Activated T-helper 2 cell treated with anti-CD3 and anti-CD28 coated beads, Interferon-gamma antibody, Interleukin-2, Interleukin-4, amounts not matched to agents 10 μg/mL and 5 μg/mL and 100 μg/mL, durations not matched to agents 14 hours and 24 hours and 36 hours (primary cell): Measurements from ENCODE around the gene SLC38A1. TPM values are rescaled to one million over a fixed set of nuclear protein-coding genes. Genes with fewer than 3 reads are reported as not detected.
"Not testable (repeated sequence)": the region's sequence is repeated elsewhere in the genome, so short reads cannot be mapped to it uniquely, and the experiment has no call there.

Experiments used
- DNase-seq: peaks from one replicate; pipeline ENCODE4 v3.0.0; 2021; ENCODE audit warnings: low spot score
- H3K27ac Mint-ChIP-seq: one replicate; pipeline ENCODE4 v1.8.0; 2021; ENCODE audit warnings: mixed read lengths
- H3K27me3 Mint-ChIP-seq: one replicate; pipeline ENCODE4 v1.8.0; 2021; ENCODE audit warnings: low read depth, mixed read lengths
- H3K36me3 Mint-ChIP-seq: one replicate; pipeline ENCODE4 v1.8.0; 2021; ENCODE audit warnings: low read depth, mixed read lengths
- H3K4me1 Mint-ChIP-seq: one replicate; pipeline ENCODE4 v1.8.0; 2021; ENCODE audit warnings: low read depth, mixed read lengths
- H3K4me3 Mint-ChIP-seq: one replicate; pipeline ENCODE4 v1.8.0; 2021; ENCODE audit warnings: low read depth, mild to moderate bottlenecking, moderate library complexity, mixed read lengths
- H3K9me3 Mint-ChIP-seq: one replicate; pipeline ENCODE4 v1.8.0; 2021; ENCODE audit warnings: mixed read lengths
- intact Hi-C: fragments of 100-400 bp; cut with micrococcal nuclease; formaldehyde crosslinking; loops from one replicate; pipeline ENCODE4 v1.15.1; 2023
- total RNA-seq: library from RNA; stranded (reverse); gene quantifications from 2 replicates; pipeline ENCODE4 v1.2.3, GENCODE V29; 2022

Gene SLC38A1
- total RNA-seq, 1 donor from 2014 or later: 152 TPM

DNA sequence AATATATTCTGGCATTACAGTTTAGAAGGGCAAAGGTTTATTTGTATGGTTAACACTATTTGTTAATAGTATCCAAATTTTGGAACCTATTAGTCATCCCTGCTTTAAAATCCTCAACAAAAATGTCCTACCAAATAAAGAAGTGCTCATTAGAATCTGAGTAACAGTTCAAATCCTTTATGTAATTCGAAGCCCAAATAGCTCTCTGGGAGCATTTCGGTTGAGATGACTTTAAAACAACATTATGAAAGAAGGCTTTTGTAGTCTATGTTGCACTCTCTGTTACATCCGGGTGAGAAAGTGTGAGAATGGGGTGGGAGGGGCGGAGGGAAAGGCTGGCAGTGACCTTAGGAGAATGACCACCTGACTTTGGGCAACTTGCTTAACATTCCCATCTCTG lies 59.7 kb downstream of the SLC38A1 start:
- Mint-ChIP-seq H3K4me3 (no peak overlapping the region), H3K27me3 (no peaks in the 10 kb centered on the region), H3K27ac (peak overlapping the region; percentile 96), H3K36me3 (peaks cover 98% of the 10 kb centered on the region), H3K9me3 (no peaks in the 10 kb centered on the region), H3K4me1 (peaks cover 58% of the 10 kb centered on the region)
- intact Hi-C loops: no loop called here
- no peak for DNase-seq

- peaks cover 56% of the 10 kb centered on the region for H3K4me1 Mint-ChIP-seq
- DNase-seq: no peak
- no peak overlapping the region for H3K27ac Mint-ChIP-seq
- no peak overlapping the region for H3K4me3 Mint-ChIP-seq
- no peaks in the 10 kb centered on the region for H3K9me3 Mint-ChIP-seq
- H3K36me3 Mint-ChIP-seq: peaks cover 98% of the 10 kb centered on the region
- intact Hi-C loops: no loop called here
- no peaks in the 10 kb centered on the region for H3K27me3 Mint-ChIP-seq
Observed at GRCh38 chr12:46208370-46208769, 60.5 kb downstream of the SLC38A1 start.

DNA sequence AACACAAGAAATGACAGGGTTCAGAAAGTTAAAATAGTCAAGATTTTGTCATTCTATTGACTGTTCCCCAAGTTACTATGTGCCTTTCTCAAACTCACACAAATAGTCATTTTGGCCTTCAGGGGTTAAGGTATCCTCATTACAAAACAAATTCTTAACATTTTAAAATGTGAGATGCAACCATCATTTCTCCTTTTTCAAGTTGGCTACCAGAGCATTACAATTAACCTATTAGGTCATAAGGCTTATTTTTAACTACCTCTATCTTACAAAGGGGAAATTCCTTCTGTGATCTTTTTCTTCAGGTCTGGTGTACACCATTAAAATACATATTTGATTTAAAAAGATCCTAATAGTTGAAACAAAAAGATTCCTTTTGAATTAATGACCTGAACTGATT lies 61.2 kb downstream of the SLC38A1 start:
- H3K4me1 Mint-ChIP-seq: peaks cover 50% of the 10 kb centered on the region
- no peak overlapping the region for H3K4me3 Mint-ChIP-seq
- peaks cover 98% of the 10 kb centered on the region for H3K36me3 Mint-ChIP-seq
- H3K27ac Mint-ChIP-seq: peak overlapping the region; percentile 26
- no peaks in the 10 kb centered on the region for H3K9me3 Mint-ChIP-seq
- no peaks in the 10 kb centered on the region for H3K27me3 Mint-ChIP-seq
- DNase-seq: no peak
- intact Hi-C loops: no loop called here

DNA sequence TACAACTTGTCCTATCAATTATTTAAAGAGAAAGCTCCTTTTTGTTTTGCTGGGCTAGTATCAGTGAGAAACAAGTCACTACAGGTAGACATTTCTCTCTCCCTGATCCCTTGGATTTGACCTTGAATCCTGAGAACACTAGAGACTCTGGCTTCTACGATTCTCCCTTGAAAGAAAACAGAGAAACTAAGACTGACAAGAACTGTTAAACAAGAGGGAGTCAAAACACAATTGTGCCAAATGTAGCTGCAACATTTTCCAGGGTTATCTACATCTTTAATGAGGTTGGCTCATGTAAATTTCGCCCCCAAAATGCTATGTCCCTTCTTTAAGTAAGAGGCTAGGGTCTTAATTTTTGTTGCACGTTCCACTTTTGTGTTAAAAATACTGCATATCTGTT lies 62.4 kb downstream of the SLC38A1 start:
- DNase-seq: no peak
- H3K27ac Mint-ChIP-seq: no peak overlapping the region
- H3K4me3 Mint-ChIP-seq: no peak overlapping the region
- no peaks in the 10 kb centered on the region for H3K27me3 Mint-ChIP-seq
- H3K36me3 Mint-ChIP-seq: peaks cover 98% of the 10 kb centered on the region
- intact Hi-C loops: no loop called here
- no peaks in the 10 kb centered on the region for H3K9me3 Mint-ChIP-seq
- peaks cover 39% of the 10 kb centered on the region for H3K4me1 Mint-ChIP-seq

- Mint-ChIP-seq H3K4me3 (no peak overlapping the region), H3K36me3 (peaks cover 96% of the 10 kb centered on the region), H3K27me3 (no peaks in the 10 kb centered on the region), H3K4me1 (peaks cover 27% of the 10 kb centered on the region), H3K27ac (no peak overlapping the region), H3K9me3 (no peaks in the 10 kb centered on the region)
- intact Hi-C loops: no loop called here
- DNase-seq: no peak
Observed at GRCh38 chr12:46205294-46205693, 63.5 kb downstream of the SLC38A1 start.

DNA sequence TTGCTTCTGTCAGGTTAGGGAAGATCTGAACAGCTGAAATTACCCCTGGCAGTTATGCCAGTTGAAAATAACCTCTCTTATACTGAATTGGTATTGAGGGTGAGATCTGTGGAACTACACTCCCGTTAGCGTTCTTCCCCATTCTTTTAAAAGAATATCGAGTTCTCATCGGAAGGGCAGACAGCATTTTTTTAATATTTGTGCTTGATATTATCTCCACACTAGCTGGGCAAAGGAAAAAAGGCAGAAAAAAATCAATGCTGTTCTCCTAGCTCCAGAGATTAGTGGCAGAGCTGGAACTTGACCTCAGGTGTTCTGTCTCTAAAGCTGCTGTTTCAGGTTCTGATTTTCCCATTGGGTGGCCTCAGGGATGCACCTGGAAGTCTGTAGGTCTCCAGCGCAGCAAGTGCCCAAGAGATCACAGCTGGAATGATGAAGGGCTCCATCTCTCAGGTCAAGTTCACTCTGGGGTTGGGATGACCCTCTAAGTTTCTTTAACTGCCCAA lies 67.5 kb downstream of the SLC38A1 start:
- Mint-ChIP-seq H3K27me3 (no peaks in the 10 kb centered on the region), H3K9me3 (no peaks in the 10 kb centered on the region), H3K27ac (no peak overlapping the region), H3K4me3 (no peak overlapping the region), H3K36me3 (peaks cover 96% of the 10 kb centered on the region), H3K4me1 (peaks cover 10% of the 10 kb centered on the region)
- intact Hi-C loops: no loop called here
- DNase-seq: no peak

DNA sequence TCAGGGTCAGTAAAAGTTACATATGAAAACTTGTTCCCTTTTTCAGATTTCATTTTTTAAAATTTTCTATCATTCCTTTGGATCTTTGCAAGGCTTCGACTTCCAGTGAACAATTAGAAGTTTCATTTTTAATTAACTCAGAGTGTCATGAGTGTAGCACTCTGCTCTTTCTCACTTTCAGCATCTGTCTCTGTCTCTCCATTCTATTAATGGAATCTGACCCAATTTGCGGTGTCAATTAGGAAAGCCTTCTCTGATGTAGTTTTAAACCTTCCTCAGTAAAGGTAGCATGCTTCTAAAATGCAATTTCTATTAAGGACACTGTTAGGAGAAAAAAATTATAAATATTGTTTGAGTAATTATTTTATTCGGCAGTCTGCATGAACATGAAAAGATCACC lies 68.3 kb downstream of the SLC38A1 start:
- Mint-ChIP-seq H3K9me3 (peaks cover 5% of the 10 kb centered on the region), H3K27ac (no peak overlapping the region), H3K27me3 (no peaks in the 10 kb centered on the region), H3K4me1 (peaks cover 7% of the 10 kb centered on the region), H3K4me3 (no peak overlapping the region), H3K36me3 (peaks cover 96% of the 10 kb centered on the region)
- DNase-seq: no peak
- intact Hi-C loops: no loop called here

- Mint-ChIP-seq H3K27ac (no peak overlapping the region), H3K27me3 (no peaks in the 10 kb centered on the region), H3K9me3 (peaks cover 16% of the 10 kb centered on the region), H3K4me3 (no peak overlapping the region), H3K4me1 (peaks cover 6% of the 10 kb centered on the region), H3K36me3 (peaks cover 96% of the 10 kb centered on the region)
- no peak for DNase-seq
- intact Hi-C loops: no loop called here
Observed at GRCh38 chr12:46198913-46199312, 69.9 kb downstream of the SLC38A1 start.

DNA sequence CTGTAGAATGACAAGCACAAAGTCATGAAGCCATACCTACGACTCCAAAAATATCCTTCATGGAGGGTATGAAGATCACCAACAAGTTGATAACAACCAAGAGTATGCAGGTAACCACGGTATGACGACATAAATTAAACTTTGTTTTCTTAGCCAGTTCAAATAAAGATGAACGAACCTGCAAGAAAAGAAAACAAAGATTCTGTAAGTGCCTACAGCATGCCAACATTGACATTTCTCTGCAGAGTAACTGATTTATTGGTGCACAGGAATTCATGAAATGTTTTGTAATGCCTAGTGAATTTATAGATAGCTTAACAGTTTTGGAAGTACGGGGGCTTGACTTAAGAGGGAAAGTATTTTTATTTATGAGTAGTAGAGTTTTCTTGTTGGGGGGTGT lies 71.0 kb downstream of the SLC38A1 start:
- H3K36me3 Mint-ChIP-seq: peaks cover 96% of the 10 kb centered on the region
- no peak for DNase-seq
- no peaks in the 10 kb centered on the region for H3K27me3 Mint-ChIP-seq
- peak overlapping the region; percentile 36 for H3K27ac Mint-ChIP-seq
- H3K4me1 Mint-ChIP-seq: peaks cover 5% of the 10 kb centered on the region
- no peak overlapping the region for H3K4me3 Mint-ChIP-seq
- H3K9me3 Mint-ChIP-seq: peaks cover 26% of the 10 kb centered on the region
- intact Hi-C loops: no loop called here

GRCh38 chr12:46190533-46190932 lies 78.3 kb downstream of the SLC38A1 start:
- H3K4me3 Mint-ChIP-seq, H3K27me3 Mint-ChIP-seq, H3K27ac Mint-ChIP-seq, DNase-seq, intact Hi-C loops: not testable (repeated sequence)
- Mint-ChIP-seq H3K36me3 (peaks cover 91% of the 10 kb centered on the region), H3K9me3 (peaks cover 39% of the 10 kb centered on the region), H3K4me1 (peaks cover 12% of the 10 kb centered on the region)

DNA sequence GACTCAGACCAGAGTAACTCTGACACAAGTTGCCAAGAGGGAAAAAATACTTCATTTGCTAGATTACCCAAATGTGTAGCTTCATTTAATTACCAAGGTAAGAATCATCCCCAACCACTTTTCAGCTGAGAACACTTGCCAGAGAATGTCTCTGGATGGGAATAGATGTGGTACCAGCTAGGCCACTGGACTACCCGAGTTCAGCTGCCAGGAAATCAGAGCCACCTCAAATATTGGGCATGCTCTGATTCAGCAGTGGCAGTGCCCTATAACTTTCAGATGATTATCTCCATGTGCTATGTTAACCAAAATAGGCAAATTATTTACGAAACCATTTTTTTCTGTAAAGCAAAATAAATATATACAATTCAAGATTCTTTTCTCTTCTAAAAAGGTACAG lies 80.7 kb downstream of the SLC38A1 start:
- H3K4me3 Mint-ChIP-seq: no peak overlapping the region
- H3K27ac Mint-ChIP-seq: no peak overlapping the region
- peaks cover 21% of the 10 kb centered on the region for H3K9me3 Mint-ChIP-seq
- intact Hi-C loops: no loop called here
- peaks cover 76% of the 10 kb centered on the region for H3K36me3 Mint-ChIP-seq
- H3K4me1 Mint-ChIP-seq: peaks cover 10% of the 10 kb centered on the region
- H3K27me3 Mint-ChIP-seq: no peaks in the 10 kb centered on the region
- DNase-seq: no peak

- H3K36me3 Mint-ChIP-seq: peaks cover 71% of the 10 kb centered on the region
Observed at GRCh38 chr12:46187023-46187422, 81.8 kb downstream of the SLC38A1 start.

GRCh38 chr12:46186088-46186487 lies 82.8 kb downstream of the SLC38A1 start:
- Mint-ChIP-seq H3K27ac (no peak overlapping the region), H3K9me3 (peaks cover under 1% of the 10 kb centered on the region), H3K36me3 (peaks cover 68% of the 10 kb centered on the region), H3K4me3 (no peak overlapping the region), H3K4me1 (peaks cover 4% of the 10 kb centered on the region), H3K27me3 (no peaks in the 10 kb centered on the region)
- intact Hi-C loops: no loop called here
- DNase-seq: no peak

More at GRCh38 chr12:46187023-46187422, 81.8 kb downstream of the SLC38A1 start:
- Mint-ChIP-seq H3K4me3 (no peak overlapping the region), H3K4me1 (peaks cover 4% of the 10 kb centered on the region), H3K27ac (no peak overlapping the region), H3K27me3 (no peaks in the 10 kb centered on the region), H3K9me3 (peaks cover 10% of the 10 kb centered on the region)
- no peak for DNase-seq
- intact Hi-C loops: no loop called here

DNA sequence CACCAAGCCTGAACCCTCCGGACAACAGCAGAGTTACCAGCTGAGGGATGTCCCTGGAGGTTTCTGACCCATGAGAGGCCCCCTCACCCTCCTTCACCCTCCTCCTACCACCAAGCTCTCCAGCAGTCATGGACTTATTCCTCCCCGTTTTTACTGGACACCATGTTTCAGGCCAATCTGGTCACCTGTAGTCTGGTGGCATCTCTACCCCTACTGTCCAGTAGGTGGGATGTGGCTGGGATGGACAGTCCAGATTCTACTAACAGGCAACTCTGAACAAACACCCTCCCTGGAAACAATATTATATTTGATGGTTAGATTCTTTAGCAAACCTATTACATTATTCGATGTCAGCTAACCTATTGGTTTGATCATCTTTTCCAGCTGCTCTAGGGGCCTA lies 83.2 kb downstream of the SLC38A1 start:
- no peaks in the 10 kb centered on the region for H3K9me3 Mint-ChIP-seq
- peaks cover 4% of the 10 kb centered on the region for H3K4me1 Mint-ChIP-seq
- H3K36me3 Mint-ChIP-seq: peaks cover 64% of the 10 kb centered on the region
- H3K27ac Mint-ChIP-seq: no peak overlapping the region
- intact Hi-C loops: no loop called here
- DNase-seq: no peak
- H3K4me3 Mint-ChIP-seq: no peak overlapping the region
- no peaks in the 10 kb centered on the region for H3K27me3 Mint-ChIP-seq
